Dendritic cell treated with granulocyte-macrophage colony-stimulating factor and Interleukin-4, amounts not matched to agents 40 ng/mL and 50 ng/mL, for 4 days (primary cell): ENCODE measurements around the gene RABGAP1L.
"Not testable (repeated sequence)": the region's sequence is repeated elsewhere in the genome, so short reads cannot be mapped to it uniquely, and the experiment has no call there.

ENCODE experiments used
- H3K27ac Mint-ChIP-seq: one replicate; pipeline ENCODE4 v1.8.0; 2022; ENCODE audit warnings: mild to moderate bottlenecking, mixed read lengths
- H3K27me3 Mint-ChIP-seq: one replicate; pipeline ENCODE4 v1.8.0; 2022; ENCODE audit warnings: mild to moderate bottlenecking, mixed read lengths
- H3K36me3 Mint-ChIP-seq: one replicate; pipeline ENCODE4 v1.8.0; 2022; ENCODE audit warnings: low read depth, mixed read lengths
- H3K4me1 Mint-ChIP-seq: one replicate; pipeline ENCODE4 v1.8.0; 2022; ENCODE audit warnings: low read depth, mixed read lengths
- H3K4me3 Mint-ChIP-seq: one replicate; pipeline ENCODE4 v1.8.0; 2022; ENCODE audit warnings: mild to moderate bottlenecking, moderate library complexity, mixed read lengths
- H3K9me3 Mint-ChIP-seq: one replicate; pipeline ENCODE4 v1.8.0; 2022; ENCODE audit warnings: mixed read lengths
- intact Hi-C: fragments of 100-400 bp; cut with micrococcal nuclease; formaldehyde crosslinking; loops from one replicate; pipeline ENCODE4 v1.15.0; 2022

RABGAP1L gene

DNA sequence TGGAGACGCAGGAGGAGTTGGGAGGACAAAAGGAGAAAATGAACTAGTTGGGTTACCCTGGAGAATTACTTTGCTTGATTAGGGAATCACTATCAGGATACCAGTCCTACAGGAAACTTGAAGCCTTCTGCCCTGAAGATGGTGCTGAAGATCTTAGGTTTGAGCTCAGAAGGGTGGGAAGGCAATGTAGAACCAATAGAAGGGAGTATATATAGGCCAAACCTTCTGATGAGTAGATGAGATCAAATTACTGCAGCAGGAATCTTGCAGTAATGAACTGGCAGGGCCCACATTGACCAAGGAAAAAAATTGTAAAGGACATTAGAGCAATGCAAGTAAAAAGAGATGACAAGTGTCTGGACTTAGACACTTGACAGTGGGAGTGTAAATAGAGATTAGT, 724.1 kb downstream of the RABGAP1L start:
- no peaks in the 10 kb centered on the region for H3K36me3 Mint-ChIP-seq
- no peaks in the 10 kb centered on the region for H3K9me3 Mint-ChIP-seq
- H3K27me3 Mint-ChIP-seq, result no peaks in the 10 kb centered on the region
- intact Hi-C loops, result no loop called here
- peaks cover 14% of the 10 kb centered on the region for H3K4me1 Mint-ChIP-seq
- H3K27ac Mint-ChIP-seq, result no peak overlapping the region
- no peak overlapping the region for H3K4me3 Mint-ChIP-seq

- no peaks in the 10 kb centered on the region for H3K36me3 Mint-ChIP-seq
- no peaks in the 10 kb centered on the region for H3K9me3 Mint-ChIP-seq
- H3K4me3 Mint-ChIP-seq, result no peak overlapping the region
- peaks cover 14% of the 10 kb centered on the region for H3K4me1 Mint-ChIP-seq
- intact Hi-C loops, result no loop called here
- no peaks in the 10 kb centered on the region for H3K27me3 Mint-ChIP-seq
- no peak overlapping the region for H3K27ac Mint-ChIP-seq
These were observed 724.7 kb downstream of the RABGAP1L start for GRCh38 chr1:174884038-174884437.

- Mint-ChIP-seq H3K4me3 (no peak overlapping the region), H3K27me3 (no peaks in the 10 kb centered on the region), H3K9me3 (no peaks in the 10 kb centered on the region), H3K4me1 (peaks cover 14% of the 10 kb centered on the region), H3K36me3 (no peaks in the 10 kb centered on the region), H3K27ac (no peak overlapping the region)
- intact Hi-C loops, result no loop called here
These were observed 725.2 kb downstream of the RABGAP1L start for GRCh38 chr1:174884566-174884965.

DNA sequence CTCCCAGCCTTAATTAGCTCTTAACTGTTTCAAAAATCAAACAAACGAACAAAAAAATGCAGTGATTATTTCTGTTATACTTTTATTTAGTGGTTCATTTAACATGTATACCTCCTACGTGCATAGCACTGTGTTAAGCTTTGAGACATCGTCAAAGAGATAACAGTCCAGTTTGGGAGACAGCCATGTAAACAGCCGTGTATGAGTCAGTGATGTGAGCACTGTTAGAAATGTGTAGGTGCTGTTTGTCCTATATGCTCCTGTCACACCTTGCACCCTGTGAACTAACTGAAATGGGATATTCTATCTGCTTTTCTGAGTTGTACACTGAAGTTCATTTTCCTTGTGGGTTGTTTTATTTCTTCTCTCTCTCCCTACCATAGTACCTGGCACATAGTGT, 730.7 kb downstream of the RABGAP1L start:
- no peaks in the 10 kb centered on the region for H3K4me1 Mint-ChIP-seq
- no peaks in the 10 kb centered on the region for H3K36me3 Mint-ChIP-seq
- H3K27me3 Mint-ChIP-seq, result no peaks in the 10 kb centered on the region
- intact Hi-C loops, result no loop called here
- no peak overlapping the region for H3K27ac Mint-ChIP-seq
- H3K9me3 Mint-ChIP-seq, result no peaks in the 10 kb centered on the region
- no peak overlapping the region for H3K4me3 Mint-ChIP-seq

GRCh38 chr1:174892016-174892415, 732.7 kb downstream of the RABGAP1L start:
- Mint-ChIP-seq H3K27me3 (no peaks in the 10 kb centered on the region), H3K27ac (no peak overlapping the region)
- intact Hi-C loops, result no loop called here

DNA sequence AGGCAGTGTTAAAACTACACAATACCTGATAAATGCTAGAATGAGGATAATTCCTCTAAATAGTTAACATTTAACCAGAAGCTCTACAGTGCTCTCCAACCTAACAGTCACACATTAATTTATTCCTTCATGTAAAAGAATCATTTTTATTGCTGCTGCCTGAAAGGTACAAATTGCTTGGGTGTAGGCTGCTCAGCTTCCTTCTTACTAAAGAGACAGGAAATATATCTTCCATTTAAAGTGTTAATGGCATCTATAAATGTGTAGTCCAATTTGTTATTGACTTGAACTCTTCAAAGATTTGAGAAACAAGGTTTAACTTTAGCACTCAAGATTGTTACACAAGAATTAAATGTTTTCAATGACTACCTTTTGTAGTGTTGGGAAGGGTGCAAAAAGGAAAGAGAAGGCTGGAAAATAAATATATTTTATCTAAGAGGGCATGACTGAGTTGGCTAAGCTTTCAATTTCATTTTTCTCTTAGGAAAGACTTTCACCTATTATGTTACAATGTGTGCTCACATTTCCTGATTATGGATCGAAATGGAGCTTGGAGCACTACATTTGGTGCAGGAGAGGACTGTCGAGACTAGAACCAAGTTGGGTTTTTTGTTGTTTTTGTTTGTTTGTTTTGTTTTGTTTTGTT, 734.9 kb downstream of the RABGAP1L start:
- Mint-ChIP-seq H3K27ac (no peak overlapping the region), H3K27me3 (no peaks in the 10 kb centered on the region), H3K4me1 (no peaks in the 10 kb centered on the region), H3K4me3 (no peak overlapping the region), H3K36me3 (no peaks in the 10 kb centered on the region), H3K9me3 (no peaks in the 10 kb centered on the region)
- intact Hi-C loops, result no loop called here

More at GRCh38 chr1:174892016-174892415, 732.7 kb downstream of the RABGAP1L start:
- Mint-ChIP-seq H3K36me3 (no peaks in the 10 kb centered on the region), H3K9me3 (no peaks in the 10 kb centered on the region), H3K4me1 (no peaks in the 10 kb centered on the region), H3K4me3 (no peak overlapping the region)

DNA sequence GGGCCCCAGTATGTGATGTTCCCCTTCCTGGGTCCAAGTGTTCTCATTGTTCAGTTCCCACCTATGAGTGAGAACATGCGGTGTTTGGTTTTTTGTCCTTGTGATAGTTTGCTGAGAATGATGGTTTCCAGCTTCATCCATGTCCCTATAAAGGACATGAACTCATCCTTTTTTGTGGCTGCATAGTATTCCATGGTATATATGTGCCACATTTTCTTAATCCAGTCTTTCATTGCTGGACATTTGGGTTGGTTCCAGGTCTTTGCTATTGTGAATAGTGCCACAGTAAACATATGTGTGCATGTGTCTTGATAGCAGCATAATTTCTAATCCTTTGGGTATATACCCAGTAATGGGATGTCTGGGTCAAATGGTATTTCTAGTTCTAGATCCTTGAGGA, 736.3 kb downstream of the RABGAP1L start:
- H3K36me3 Mint-ChIP-seq, H3K4me3 Mint-ChIP-seq, H3K4me1 Mint-ChIP-seq, H3K27ac Mint-ChIP-seq, intact Hi-C loops, H3K27me3 Mint-ChIP-seq, H3K9me3 Mint-ChIP-seq: not testable (repeated sequence)

GRCh38 chr1:174898102-174898797, 738.9 kb downstream of the RABGAP1L start:
- Mint-ChIP-seq H3K4me3 (no peak overlapping the region), H3K27me3 (no peaks in the 10 kb centered on the region), H3K4me1 (no peaks in the 10 kb centered on the region), H3K9me3 (peaks cover 16% of the 10 kb centered on the region), H3K27ac (no peak overlapping the region), H3K36me3 (peaks cover 12% of the 10 kb centered on the region)
- intact Hi-C loops, result no loop called here

DNA sequence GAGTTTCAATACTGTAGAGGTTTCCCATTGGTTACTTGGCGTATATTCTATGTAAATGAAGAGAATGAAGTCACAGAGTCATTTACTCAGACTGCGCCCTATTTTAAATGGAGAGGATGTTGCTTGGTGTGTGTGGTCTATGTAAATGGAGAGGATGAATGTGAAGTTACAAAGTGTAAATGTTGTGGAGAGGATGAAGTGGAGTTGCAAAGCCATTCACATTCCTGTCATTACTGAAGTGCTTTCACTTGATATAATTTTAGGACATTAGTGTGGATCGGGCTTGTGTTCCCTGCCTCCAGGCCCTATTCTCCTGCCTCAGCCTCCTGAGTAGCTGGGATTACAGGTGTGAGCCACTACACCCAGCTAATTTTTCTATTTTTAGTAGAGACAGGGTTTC, 741.0 kb downstream of the RABGAP1L start:
- Mint-ChIP-seq H3K4me1 (no peaks in the 10 kb centered on the region), H3K9me3 (peaks cover 25% of the 10 kb centered on the region), H3K27ac (no peak overlapping the region), H3K4me3 (no peak overlapping the region), H3K36me3 (peaks cover 15% of the 10 kb centered on the region), H3K27me3 (no peaks in the 10 kb centered on the region)
- intact Hi-C loops, result no loop called here

- Mint-ChIP-seq H3K27me3 (no peaks in the 10 kb centered on the region), H3K4me3 (no peak overlapping the region), H3K9me3 (peaks cover 32% of the 10 kb centered on the region), H3K27ac (no peak overlapping the region), H3K36me3 (peaks cover 22% of the 10 kb centered on the region), H3K4me1 (no peaks in the 10 kb centered on the region)
- intact Hi-C loops, result no loop called here
These were observed 743.3 kb downstream of the RABGAP1L start for GRCh38 chr1:174902531-174903099.

- Mint-ChIP-seq H3K36me3 (no peaks in the 10 kb centered on the region), H3K27ac (no peak overlapping the region), H3K4me3 (no peak overlapping the region), H3K27me3 (no peaks in the 10 kb centered on the region), H3K9me3 (no peaks in the 10 kb centered on the region), H3K4me1 (no peaks in the 10 kb centered on the region)
- intact Hi-C loops, result no loop called here
These were observed 752.3 kb downstream of the RABGAP1L start for GRCh38 chr1:174911606-174912005.

GRCh38 chr1:174912264-174912663, 752.9 kb downstream of the RABGAP1L start:
- Mint-ChIP-seq H3K36me3 (no peaks in the 10 kb centered on the region), H3K4me1 (no peaks in the 10 kb centered on the region), H3K9me3 (no peaks in the 10 kb centered on the region), H3K27ac (no peak overlapping the region), H3K4me3 (no peak overlapping the region), H3K27me3 (no peaks in the 10 kb centered on the region)
- intact Hi-C loops, result no loop called here

GRCh38 chr1:174913225-174913903, 754.0 kb downstream of the RABGAP1L start:
- Mint-ChIP-seq H3K4me1 (no peaks in the 10 kb centered on the region), H3K27me3 (no peaks in the 10 kb centered on the region), H3K36me3 (no peaks in the 10 kb centered on the region), H3K27ac (no peak overlapping the region), H3K9me3 (no peaks in the 10 kb centered on the region), H3K4me3 (no peak overlapping the region)
- intact Hi-C loops, result no loop called here

DNA sequence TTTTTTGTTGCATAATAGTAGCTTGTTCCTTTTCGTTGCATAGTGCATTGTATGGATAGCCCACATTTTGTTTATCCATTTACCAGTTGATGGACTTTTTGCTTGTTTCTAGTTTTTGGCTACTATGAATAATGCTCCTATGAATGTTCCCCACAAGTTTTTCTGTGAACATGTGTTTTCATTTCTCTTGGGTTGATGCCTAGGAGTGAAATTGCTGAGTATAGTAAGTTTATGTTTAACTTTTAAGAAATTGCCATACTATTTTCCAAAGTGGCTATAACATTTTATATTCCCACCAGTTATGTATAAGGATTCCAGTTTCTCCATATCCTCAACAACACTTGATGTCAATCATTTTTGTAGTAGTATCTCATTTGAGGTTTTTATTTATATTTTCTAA, 755.7 kb downstream of the RABGAP1L start:
- Mint-ChIP-seq H3K4me3 (no peak overlapping the region), H3K9me3 (no peaks in the 10 kb centered on the region)

More for the DNA sequence above, 755.7 kb downstream of the RABGAP1L start:
- intact Hi-C loops, result no loop called here
- Mint-ChIP-seq H3K4me1 (no peaks in the 10 kb centered on the region), H3K27me3 (no peaks in the 10 kb centered on the region), H3K36me3 (no peaks in the 10 kb centered on the region), H3K27ac (no peak overlapping the region)
